Smooth muscle cell of the umbilical artery (primary cell): ENCODE measurements around the gene NLRP2B. TPM values are rescaled to one million over a fixed set of nuclear protein-coding genes. Genes with fewer than 3 reads are reported as not detected.

ENCODE experiments used
- total RNA-seq: library from RNA; depleted of rRNA; stranded (reverse); fragments of >200 nt; gene quantifications from 2 replicates; pipeline ENCODE4 v1.2.3, GENCODE V29; 2014

Gene NLRP2B
- total RNA-seq, result not detected in 2 replicates

GRCh38 chrX:57680160-57680559 lies at the start of gene NLRP2B:
TSS of gene NLRP2B (minus strand) at chrX:57680260.

Other genes starting within 250 kb of the NLRP2B start
- 5.9 and 9.5 TPM in 2 replicates for gene ZXDB, start 88.2 kb downstream of the NLRP2B start, total RNA-seq
- 4.2 and 5.6 TPM in 2 replicates for gene ZXDA, start 230.2 kb upstream of the NLRP2B start, total RNA-seq